Central memory CD8-positive, alpha-beta T cell (primary cell): ENCODE measurements around the gene NGEF.

Source experiments
- ATAC-seq: fragments of 150-1000 bp; cut with Tn5 transposase; replicated peaks from 2 replicates; pipeline ENCODE4 v1.10.0; 2022; ENCODE audit warnings: mild to moderate bottlenecking, moderate FRiP score, moderate number of reproducible peaks; ENCODE audit not compliant: poor library complexity, severe bottlenecking; ENCODE audit errors: extremely low read depth
- DNase-seq, 2 donors: peaks; one replicate each; pipeline ENCODE4 v3.0.0; 2021; ENCODE audit warnings: low spot score in 2 of 2
- H3K27ac Mint-ChIP-seq: one replicate; pipeline ENCODE4 v1.8.0; 2022; ENCODE audit warnings: low read depth, mild to moderate bottlenecking, moderate library complexity, mixed read lengths
- H3K27me3 Mint-ChIP-seq: one replicate; pipeline ENCODE4 v1.8.0; 2022; ENCODE audit warnings: mixed read lengths
- H3K36me3 Mint-ChIP-seq: one replicate; pipeline ENCODE4 v1.8.0; 2022; ENCODE audit warnings: mild to moderate bottlenecking, moderate library complexity, mixed read lengths; ENCODE audit not compliant: insufficient read depth
- H3K4me1 Mint-ChIP-seq: one replicate; pipeline ENCODE4 v1.8.0; 2022; ENCODE audit warnings: mixed read lengths
- H3K4me3 Mint-ChIP-seq: one replicate; pipeline ENCODE4 v1.8.0; 2022; ENCODE audit warnings: mild to moderate bottlenecking, moderate library complexity, mixed read lengths
- H3K9me3 Mint-ChIP-seq: one replicate; pipeline ENCODE4 v1.8.0; 2022; ENCODE audit warnings: mixed read lengths

The NGEF gene

DNA sequence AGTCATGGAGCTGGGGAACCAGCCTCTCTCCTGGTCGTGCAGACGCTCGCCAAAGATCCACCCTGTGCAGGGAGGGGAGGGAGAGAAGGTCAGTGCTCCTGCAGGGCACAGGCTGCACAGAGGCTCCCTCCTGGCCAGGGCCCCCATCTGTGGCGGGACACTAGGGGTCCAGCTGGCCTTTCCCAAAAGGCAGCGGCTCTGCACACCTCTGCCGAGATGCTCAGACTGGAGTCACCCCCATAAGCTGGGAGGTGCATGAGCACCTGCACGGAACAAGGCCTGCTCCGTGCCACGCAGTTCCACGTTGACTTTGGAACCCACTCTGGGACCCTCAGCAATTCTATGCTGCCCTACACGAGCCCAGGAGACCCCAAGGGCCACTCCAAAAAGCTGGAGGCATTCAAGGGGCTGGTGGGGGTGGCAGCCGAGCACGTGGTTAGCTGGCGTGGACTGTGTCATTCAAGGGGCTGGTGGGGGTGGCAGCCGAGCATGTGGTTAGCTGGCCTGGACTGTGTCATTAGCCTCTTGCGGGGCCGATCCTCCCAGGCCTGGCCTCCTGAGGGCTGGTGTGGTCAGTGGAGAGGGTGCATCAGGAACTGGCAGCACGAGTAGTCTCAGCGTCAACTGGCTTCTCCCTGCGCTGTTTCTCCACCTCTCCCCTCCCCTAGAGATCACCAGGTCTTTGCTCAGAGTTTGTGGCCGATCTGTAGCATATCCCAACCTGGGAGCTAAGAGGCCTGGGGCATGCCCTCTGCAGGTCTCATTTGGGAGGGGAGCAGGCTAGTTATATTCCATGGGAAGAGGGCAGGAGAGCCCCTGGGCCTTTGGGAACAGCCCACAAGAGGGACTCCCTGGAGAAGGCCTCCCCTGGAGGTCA is 133.2 kb downstream of the NGEF start:
- peaks cover 9% of the 10 kb centered on the region for H3K4me1 Mint-ChIP-seq
- no peak overlapping the region for H3K27ac Mint-ChIP-seq
- H3K4me3 Mint-ChIP-seq = no peak overlapping the region
- ATAC-seq = no peak
- H3K27me3 Mint-ChIP-seq = peaks cover 20% of the 10 kb centered on the region
- peaks cover 1% of the 10 kb centered on the region for H3K36me3 Mint-ChIP-seq
- no peaks in the 10 kb centered on the region for H3K9me3 Mint-ChIP-seq
- DNase-seq = no peak

DNA sequence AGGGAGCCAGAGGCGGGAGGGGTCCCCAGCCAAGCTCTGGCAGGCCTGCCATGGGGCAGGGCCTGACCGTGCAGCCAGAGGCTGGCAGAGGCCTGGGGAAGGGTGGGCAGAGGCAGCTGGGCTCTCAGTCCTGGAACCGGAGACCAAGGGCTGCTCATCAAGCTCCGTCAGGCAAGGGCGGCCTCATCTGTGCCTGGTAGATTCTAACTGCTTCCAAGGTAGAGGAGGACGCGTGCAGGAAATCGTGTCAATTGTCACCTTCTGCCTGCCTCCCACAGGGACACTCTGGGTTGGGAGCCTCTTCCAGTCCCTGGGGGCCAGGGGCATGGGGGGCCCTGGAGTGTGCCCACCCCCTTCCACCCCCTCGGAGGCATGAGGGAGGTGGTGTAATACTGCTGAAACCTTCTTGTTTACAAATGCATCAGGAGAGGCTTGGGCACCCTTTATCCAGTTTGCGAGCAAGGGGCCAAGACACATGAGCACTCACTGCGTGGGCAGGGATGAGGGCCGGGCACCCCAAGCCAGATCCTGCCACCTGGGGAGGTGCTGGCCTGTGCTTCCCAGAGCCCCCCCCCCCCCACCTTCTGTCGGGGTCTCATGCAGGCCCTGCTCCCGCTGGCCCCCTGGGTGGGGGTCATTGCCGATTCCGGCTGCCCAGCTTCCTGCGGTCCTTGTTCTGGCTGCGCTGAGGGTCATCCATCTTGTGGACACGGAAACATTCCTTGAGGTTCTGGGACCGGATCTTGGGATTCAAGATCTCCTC is 134.0 kb downstream of the NGEF start:
- Mint-ChIP-seq H3K9me3 (no peaks in the 10 kb centered on the region), H3K36me3 (peaks cover 1% of the 10 kb centered on the region), H3K27ac (no peak overlapping the region), H3K27me3 (peaks cover 28% of the 10 kb centered on the region), H3K4me3 (no peak overlapping the region), H3K4me1 (peaks cover 9% of the 10 kb centered on the region)
- no peak for ATAC-seq
- no peak for DNase-seq

DNA sequence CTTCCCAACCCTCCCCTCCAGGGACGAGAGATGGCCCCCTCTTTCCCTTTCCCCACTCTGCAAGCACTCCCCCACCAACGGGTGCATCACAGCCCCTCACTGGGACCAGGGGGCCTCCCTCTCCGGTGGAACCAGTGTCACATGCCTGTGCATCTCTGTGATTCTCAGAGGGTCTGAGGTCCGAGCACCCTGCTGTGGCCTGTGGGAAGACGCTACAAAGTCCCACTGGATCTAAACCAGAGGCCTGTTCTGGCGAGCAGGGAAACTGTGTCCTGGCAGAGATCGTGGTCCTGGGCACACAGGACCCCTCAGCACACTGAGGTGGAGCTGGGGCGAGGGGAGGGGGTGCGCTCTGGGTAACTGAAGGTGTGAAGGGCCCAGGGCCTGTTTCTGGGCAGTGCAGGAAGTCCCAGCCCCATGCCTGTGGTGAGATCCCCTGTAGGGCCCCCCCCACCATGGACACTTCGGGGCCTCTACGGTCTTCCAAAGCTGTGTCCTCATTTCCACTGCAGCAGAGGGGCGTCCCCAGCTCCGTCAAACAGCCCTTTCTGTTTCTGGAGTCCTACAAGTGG is 135.0 kb downstream of the NGEF start:
- Mint-ChIP-seq H3K4me1 (peaks cover 9% of the 10 kb centered on the region), H3K4me3 (peak overlapping the region; percentile 54), H3K36me3 (peaks cover 1% of the 10 kb centered on the region), H3K27me3 (peaks cover 29% of the 10 kb centered on the region), H3K27ac (no peak overlapping the region), H3K9me3 (no peaks in the 10 kb centered on the region)
- DNase-seq = no peak
- no peak for ATAC-seq

DNA sequence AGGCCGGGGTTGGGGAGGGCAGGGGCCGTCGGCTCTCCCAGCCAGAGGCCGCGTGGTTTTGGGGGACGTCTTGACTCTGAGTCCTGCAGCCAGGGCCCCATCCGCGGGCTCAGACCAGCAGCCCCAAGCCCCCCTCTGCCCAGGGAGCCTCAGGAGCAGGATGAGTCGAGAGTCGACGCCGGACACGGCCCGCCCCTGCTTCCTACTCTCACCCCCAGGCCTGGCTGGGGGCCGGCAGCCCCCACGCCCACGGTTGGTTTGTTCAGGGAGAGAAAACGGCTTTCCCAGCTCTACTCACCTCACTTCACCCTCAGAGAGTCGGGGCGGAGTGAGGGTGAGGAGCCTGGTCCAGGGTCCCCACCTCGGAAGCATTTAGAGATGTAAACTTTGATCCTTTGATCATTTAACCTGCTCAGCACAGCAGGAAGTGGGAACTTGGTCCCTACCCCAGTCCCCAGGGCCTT is 136.0 kb downstream of the NGEF start:
- Mint-ChIP-seq H3K36me3 (peaks cover 1% of the 10 kb centered on the region), H3K4me1 (peaks cover 9% of the 10 kb centered on the region), H3K27ac (no peak overlapping the region), H3K27me3 (peaks cover 29% of the 10 kb centered on the region), H3K4me3 (peak overlapping the region; percentile 54), H3K9me3 (no peaks in the 10 kb centered on the region)
- no peak for ATAC-seq
- no peak for DNase-seq

DNA sequence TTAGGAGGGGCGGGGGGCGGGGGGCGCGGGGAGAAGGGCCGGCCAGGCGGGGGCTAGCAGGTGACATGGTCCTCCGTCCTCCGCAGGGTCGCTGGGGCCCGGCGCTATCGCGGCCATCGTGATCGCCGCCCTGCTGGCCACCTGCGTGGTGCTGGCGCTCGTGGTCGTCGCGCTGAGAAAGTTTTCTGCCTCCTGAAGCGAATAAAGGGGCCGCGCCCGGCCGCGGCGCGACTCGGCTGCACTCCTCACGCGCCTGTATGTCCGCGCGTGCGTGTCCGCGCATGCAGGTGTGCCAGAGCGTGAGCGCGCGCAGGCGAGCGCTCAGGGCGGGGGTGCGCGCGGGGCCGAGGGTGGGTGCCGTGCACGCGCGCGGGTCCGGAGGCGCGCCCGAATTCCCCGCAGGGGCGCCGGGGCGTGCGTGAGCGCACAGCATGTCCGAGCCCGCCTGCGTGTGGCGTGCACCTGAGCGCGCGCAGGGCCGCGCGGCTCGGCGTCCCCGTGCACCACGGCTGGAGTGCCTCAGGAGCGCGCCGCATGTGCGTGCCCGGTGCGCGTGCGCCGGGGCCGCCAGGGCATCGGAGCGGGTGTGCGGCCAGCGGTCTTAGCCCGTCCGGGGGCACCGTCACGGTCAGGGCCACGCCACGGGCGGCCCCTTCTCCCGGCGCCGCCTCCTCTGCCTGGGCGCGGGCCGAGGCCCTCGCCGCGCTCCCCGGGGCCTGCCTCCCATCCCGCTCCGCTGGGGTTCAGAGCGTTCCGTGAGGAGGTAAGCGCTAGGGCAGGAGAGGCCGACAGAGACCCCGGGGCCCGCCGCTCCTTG is 136.7 kb downstream of the NGEF start:
- Mint-ChIP-seq H3K27me3 (peaks cover 29% of the 10 kb centered on the region), H3K4me3 (peak overlapping the region; percentile 67), H3K27ac (no peak overlapping the region), H3K36me3 (peaks cover 1% of the 10 kb centered on the region), H3K9me3 (no peaks in the 10 kb centered on the region), H3K4me1 (peaks cover 9% of the 10 kb centered on the region)
- ATAC-seq = peak; percentile 38
- DNase-seq = no peak

DNA sequence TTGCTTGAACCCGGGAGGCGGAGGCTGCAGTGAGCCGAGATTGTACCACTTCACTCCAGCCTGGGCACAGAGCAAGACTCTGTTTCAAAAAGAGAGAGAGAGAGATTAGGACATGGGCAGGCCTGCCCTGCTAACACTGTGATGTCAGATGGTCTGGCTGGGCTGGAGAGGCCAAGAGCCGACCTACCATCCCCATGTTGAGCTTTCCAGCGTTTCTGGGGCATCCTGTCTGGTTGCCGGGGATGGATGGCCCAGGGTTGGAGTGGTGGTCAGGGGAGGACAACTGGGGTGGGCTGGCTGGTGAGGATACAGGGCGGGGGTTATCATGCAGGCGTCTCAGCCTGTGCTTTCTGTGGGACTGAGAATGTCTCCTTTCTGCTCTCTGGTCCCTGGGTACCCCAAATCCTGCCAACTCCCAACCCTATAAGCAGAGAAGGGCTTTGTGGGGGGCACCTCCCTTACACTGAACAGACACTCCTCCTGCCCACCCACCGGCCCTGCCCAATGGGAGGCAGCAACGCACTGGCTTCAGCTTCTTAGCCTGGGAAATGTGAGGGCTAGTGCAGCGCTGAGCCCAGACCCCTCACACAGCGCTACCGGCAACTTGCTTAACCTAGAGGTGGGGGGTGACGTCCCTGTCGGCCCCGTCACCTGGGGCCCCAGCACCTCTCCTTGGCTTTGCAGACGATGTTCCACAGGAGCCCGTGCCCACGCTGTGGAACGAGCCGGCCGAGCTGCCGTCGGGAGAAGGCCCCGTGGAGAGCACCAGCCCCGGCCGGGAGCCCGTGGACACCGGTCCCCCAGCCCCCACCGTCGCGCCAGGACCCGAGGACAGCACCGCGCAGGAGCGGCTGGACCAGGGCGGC is 137.6 kb downstream of the NGEF start:
- no peak for ATAC-seq
- Mint-ChIP-seq H3K4me3 (peak overlapping the region; percentile 67), H3K4me1 (peaks cover 9% of the 10 kb centered on the region), H3K27ac (no peak overlapping the region), H3K9me3 (no peaks in the 10 kb centered on the region), H3K36me3 (peaks cover 1% of the 10 kb centered on the region), H3K27me3 (peaks cover 29% of the 10 kb centered on the region)
- no peak for DNase-seq

DNA sequence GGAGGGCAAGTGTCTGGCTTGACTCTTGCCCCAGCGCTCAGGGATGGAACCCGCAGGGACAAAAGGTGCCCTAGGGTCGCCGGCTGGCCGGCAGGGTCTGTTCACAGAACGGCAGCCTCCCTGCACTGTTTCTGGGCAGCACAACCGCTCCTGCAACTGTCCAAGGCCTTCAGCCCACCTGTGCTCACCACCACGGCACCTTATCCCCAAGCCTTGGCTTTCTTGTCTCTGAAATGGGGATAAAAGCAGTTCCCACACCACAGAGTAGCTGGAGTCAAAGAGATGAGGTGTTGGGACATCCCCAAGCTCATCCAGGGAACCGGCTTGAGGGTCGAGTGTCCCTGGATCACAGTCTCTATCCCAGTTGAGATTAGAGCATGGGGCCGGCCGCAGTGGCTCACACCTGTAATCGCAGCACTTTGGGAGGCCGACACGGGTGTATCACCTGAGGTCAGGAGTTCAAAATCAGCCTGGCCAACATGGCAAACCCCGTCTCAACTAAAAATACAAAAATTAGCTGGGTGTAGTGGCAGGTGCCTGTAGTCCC is 138.3 kb downstream of the NGEF start:
- H3K4me1 Mint-ChIP-seq = peaks cover 9% of the 10 kb centered on the region
- ATAC-seq (no peak), DNase-seq (no peak)
- H3K4me3 Mint-ChIP-seq = peak overlapping the region; percentile 67
- peaks cover 29% of the 10 kb centered on the region for H3K27me3 Mint-ChIP-seq
- H3K36me3 Mint-ChIP-seq = peaks cover 1% of the 10 kb centered on the region
- no peaks in the 10 kb centered on the region for H3K9me3 Mint-ChIP-seq
- no peak overlapping the region for H3K27ac Mint-ChIP-seq

DNA sequence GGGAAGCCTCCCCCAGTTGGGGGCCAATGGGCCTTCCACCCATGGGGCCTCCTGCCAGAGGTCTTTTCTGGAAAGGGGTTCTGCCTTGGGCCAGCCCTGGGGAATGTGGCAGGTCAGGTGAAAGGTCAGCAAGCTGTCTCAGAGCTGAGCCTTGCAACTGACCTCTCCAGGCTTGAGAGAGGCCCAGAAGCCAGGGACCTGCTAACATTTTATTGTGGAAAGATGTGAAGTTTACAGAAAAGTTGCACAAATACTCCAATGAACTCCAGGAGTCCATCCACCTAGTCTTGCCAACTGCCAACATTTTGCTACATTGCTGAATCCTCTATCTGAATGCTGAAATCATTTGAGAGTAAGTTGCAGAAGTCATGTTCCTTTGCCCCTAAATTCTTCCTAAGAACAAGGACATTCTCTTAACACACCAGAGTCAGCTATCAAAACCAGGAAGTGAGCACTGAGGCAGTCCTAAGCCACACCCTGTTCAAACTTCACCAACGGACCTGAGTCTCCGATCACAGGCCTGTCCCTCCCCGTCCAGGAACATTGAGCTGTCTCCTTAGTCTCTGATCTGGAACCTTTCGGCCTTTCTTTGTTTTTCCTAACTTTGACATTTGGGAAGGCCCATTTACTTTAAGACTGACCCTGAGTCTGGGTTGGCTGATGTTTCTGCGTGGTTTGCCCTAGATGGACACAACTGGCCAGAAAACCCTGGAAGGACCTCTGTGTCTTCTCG is 139.0 kb downstream of the NGEF start:
- no peak for ATAC-seq
- Mint-ChIP-seq H3K27ac (no peak overlapping the region), H3K4me3 (no peak overlapping the region), H3K27me3 (peaks cover 29% of the 10 kb centered on the region), H3K9me3 (no peaks in the 10 kb centered on the region), H3K36me3 (peaks cover 1% of the 10 kb centered on the region), H3K4me1 (peaks cover 13% of the 10 kb centered on the region)
- no peak for DNase-seq

DNA sequence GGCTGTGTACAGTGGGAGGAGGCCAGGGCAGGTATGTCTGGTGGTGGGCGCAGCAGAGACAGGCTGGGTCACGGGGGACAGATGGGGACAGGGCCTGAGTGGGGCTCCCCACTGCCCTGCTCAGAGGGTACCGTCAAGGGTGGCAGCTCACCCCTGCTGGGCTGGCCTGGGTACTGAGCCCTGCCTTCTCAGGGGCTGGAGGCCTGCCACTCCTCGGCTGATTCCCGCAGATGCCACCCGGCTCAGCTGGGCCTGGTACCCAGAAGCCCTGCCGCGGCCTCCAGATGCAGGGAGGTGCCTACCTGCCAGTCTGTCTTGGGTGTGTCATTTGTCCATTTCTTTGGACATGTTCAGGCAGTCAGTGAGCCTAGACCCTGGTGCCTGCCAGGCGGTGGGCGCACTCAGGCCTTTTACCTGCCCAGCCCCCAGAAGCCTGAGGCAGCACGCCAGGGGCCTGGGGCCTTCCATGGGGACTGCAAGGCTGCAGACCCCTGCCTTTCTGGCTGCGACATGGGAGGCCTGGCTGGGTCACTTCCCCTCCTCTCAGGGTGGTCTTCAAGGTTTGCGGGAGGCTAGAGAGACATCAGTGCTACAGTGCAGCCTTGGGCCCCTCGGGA is 139.7 kb downstream of the NGEF start:
- H3K4me1 Mint-ChIP-seq = peaks cover 14% of the 10 kb centered on the region

DNA sequence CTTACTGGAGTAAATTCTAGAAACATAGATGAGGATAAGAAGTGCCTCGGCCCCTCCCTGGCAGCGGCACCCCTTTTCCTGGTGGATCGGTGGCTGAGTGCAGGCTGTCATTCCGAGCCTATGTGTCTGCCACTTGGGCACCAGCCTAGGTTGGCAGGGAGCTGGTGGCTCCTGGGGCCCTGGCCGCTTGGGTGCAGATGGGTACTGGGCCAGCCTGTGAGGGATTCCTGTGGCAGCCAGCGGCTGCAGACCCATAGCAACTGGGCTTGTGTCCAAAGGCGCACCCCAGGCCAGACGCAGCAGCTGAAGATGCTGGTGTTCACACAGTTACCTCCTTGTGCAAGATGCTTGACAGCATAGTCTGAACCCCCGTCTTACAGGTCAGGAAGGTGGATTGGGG is 140.2 kb downstream of the NGEF start:
- ATAC-seq = no peak
- Mint-ChIP-seq H3K9me3 (no peaks in the 10 kb centered on the region), H3K27me3 (peaks cover 24% of the 10 kb centered on the region), H3K27ac (peak overlapping the region; percentile 16), H3K4me1 (peaks cover 14% of the 10 kb centered on the region), H3K4me3 (no peak overlapping the region), H3K36me3 (no peaks in the 10 kb centered on the region)
- no peak for DNase-seq

More for the DNA sequence above, 139.7 kb downstream of the NGEF start:
- H3K36me3 Mint-ChIP-seq = peaks cover 1% of the 10 kb centered on the region
- no peak overlapping the region for H3K27ac Mint-ChIP-seq
- no peaks in the 10 kb centered on the region for H3K9me3 Mint-ChIP-seq
- H3K27me3 Mint-ChIP-seq = peaks cover 29% of the 10 kb centered on the region
- no peak for ATAC-seq
- no peak overlapping the region for H3K4me3 Mint-ChIP-seq
- DNase-seq = no peak
